Osteocyte (in vitro differentiated cells): ENCODE measurements around the gene OR4K1. TPM values are rescaled to one million over a fixed set of nuclear protein-coding genes. Genes with fewer than 3 reads are reported as not detected.

ENCODE experiments used
- DNase-seq: peaks from one replicate; pipeline ENCODE4 v3.0.0; 2021; ENCODE audit warnings: mixed read lengths; ENCODE audit not compliant: unreplicated experiment; ENCODE audit errors: extremely low spot score
- H3K27ac Mint-ChIP-seq: one replicate; pipeline ENCODE4 v1.8.0; 2021; ENCODE audit warnings: mild to moderate bottlenecking, mixed read lengths; ENCODE audit not compliant: unreplicated experiment
- H3K27me3 Mint-ChIP-seq: one replicate; pipeline ENCODE4 v1.8.0; 2021; ENCODE audit warnings: mixed read lengths; ENCODE audit not compliant: unreplicated experiment
- H3K36me3 Mint-ChIP-seq: one replicate; pipeline ENCODE4 v1.8.0; 2021; ENCODE audit warnings: mixed read lengths; ENCODE audit not compliant: unreplicated experiment
- H3K4me1 Mint-ChIP-seq: one replicate; pipeline ENCODE4 v1.8.0; 2021; ENCODE audit warnings: mixed read lengths; ENCODE audit not compliant: unreplicated experiment
- H3K4me3 Mint-ChIP-seq: one replicate; pipeline ENCODE4 v1.8.0; 2021; ENCODE audit warnings: mild to moderate bottlenecking, moderate library complexity, mixed read lengths; ENCODE audit not compliant: unreplicated experiment
- H3K9me3 Mint-ChIP-seq: one replicate; pipeline ENCODE4 v1.8.0; 2021; ENCODE audit warnings: mixed read lengths; ENCODE audit not compliant: unreplicated experiment
- CTCF ChIP-seq: fragments of 200-600 bp; sonication (generic); IDR thresholded peaks from 2 replicates; pipeline ENCODE4 v1.5.0; 2021; ENCODE audit warnings: antibody characterized with exemption, mild to moderate bottlenecking, moderate library complexity
- total RNA-seq: library from RNA; stranded (reverse); gene quantifications from 2 replicates; pipeline ENCODE4 v1.2.1, GENCODE V29; 2021

The OR4K1 gene
- total RNA-seq, 1 donor from 2014 or later, result not detected

- DNase-seq, result no peak
- peaks cover 63% of the 10 kb centered on the region for H3K9me3 Mint-ChIP-seq
These were observed 19.6 kb upstream of the OR4K1 start for GRCh38 chr14:19911114-19911513.

DNA sequence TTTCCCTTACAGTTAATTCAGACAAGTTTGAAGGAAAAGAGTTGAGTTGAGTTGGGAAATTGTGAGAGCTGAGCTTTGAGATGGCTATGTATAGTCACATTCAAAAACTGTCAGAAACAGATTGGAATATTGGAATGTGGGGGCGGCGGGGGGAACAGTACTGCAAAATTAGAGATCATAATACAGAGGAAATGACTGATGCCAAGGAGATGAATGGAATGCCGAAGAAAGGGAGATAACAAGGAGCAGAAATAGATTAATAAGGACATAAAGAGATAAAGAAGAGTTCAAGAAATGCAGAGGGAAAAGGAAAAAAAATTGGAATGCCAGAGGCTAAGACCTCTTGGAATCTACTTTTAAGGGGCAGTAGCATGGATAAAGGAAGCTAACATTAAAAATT lies 13.5 kb upstream of the OR4K1 start:
- Mint-ChIP-seq H3K27ac (no peak overlapping the region), H3K4me3 (no peak overlapping the region), H3K4me1 (no peaks in the 10 kb centered on the region), H3K27me3 (no peaks in the 10 kb centered on the region), H3K36me3 (no peaks in the 10 kb centered on the region), H3K9me3 (peaks cover 14% of the 10 kb centered on the region)
- TF ChIP-seq CTCF, result no peak
- no peak for DNase-seq

More at GRCh38 chr14:19911114-19911513, 19.6 kb upstream of the OR4K1 start:
- H3K4me3 Mint-ChIP-seq, result no peak overlapping the region
- TF ChIP-seq CTCF, result no peak
- H3K27ac Mint-ChIP-seq, result no peak overlapping the region
- no peaks in the 10 kb centered on the region for H3K27me3 Mint-ChIP-seq
- no peaks in the 10 kb centered on the region for H3K4me1 Mint-ChIP-seq
- no peaks in the 10 kb centered on the region for H3K36me3 Mint-ChIP-seq

DNA sequence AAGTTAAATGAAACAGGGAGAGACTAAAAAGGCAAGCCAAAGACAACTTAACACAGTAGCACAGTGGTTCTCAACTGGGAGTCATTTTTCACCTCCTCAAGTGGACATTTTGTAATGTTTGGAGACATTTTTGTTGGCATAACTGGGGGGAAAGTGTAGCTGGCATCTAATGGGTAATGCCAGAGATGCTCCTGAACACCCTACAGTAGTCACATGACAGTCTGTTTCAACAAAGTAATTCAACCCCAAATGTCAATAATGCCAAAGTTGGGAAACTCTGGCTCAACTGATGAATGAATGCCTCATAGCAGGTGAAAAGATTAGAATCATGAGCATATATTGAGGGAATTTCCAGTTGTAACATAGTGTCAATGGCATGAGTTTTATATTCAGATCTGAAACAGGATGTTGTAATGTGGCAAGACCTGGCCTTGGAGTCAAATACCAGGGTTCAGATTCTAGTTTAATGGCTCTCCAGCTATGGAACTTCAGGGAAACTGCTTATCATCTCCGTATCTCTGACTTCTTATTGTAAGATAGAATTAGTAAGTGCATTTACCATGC lies 12.7 kb upstream of the OR4K1 start:
- Mint-ChIP-seq H3K36me3 (no peaks in the 10 kb centered on the region), H3K9me3 (peaks cover 7% of the 10 kb centered on the region), H3K4me3 (no peak overlapping the region), H3K27ac (no peak overlapping the region), H3K4me1 (no peaks in the 10 kb centered on the region), H3K27me3 (no peaks in the 10 kb centered on the region)
- no peak for TF ChIP-seq CTCF
- no peak for DNase-seq

DNA sequence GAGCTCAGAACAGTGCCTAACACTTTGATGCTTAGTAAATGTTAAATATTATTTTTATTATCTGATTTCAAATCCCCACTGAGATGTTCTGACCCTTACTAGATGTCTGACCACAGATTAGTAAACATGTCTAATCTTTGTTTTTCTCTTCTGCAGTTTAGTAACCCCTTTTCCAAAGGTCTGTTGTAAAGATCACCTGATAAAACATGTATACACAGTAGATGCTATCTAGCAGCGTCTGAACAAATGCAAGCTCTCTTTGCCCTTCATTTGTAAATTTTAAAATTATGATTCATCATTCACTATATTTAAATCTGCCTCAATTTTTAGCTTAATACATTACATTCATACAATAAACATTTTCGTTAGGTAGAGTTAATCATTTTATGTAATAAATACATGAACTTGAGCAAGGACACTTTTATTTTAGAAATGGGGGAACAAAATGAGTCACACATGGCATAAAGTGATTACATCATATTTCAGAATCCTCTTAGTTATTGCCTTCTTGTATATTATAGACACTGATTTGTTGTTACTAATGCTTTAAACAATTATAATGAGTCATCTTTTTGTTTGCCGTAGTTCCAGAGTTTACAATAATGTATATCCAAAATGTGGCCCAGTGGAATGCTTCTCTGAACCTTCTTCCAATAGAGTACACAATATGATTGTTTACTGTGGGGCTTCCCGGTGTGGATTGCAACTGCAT lies 12.0 kb upstream of the OR4K1 start:
- DNase-seq, result no peak
- no peak overlapping the region for H3K27ac Mint-ChIP-seq
- H3K27me3 Mint-ChIP-seq, result no peaks in the 10 kb centered on the region
- no peaks in the 10 kb centered on the region for H3K36me3 Mint-ChIP-seq
- peaks cover under 1% of the 10 kb centered on the region for H3K9me3 Mint-ChIP-seq
- no peak overlapping the region for H3K4me3 Mint-ChIP-seq
- no peaks in the 10 kb centered on the region for H3K4me1 Mint-ChIP-seq
- no peak for TF ChIP-seq CTCF

- Mint-ChIP-seq H3K27ac (no peak within 1 kb of the TSS), H3K36me3 (no peaks in the 10 kb centered on the region), H3K9me3 (no peaks in the 10 kb centered on the region), H3K27me3 (no peaks in the 10 kb centered on the region), H3K4me3 (no peak within 1 kb of the TSS), H3K4me1 (no peaks in the 10 kb centered on the region)
- no peak for DNase-seq
- TF ChIP-seq CTCF, result no peak
These were observed 10.6 kb upstream of the OR4K1 start, which contains the start of gene OR4K5 for GRCh38 chr14:19920021-19920657. TSS of gene OR4K5 (plus strand) at chr14:19920607. CDS start at chr14:19920607, 0 bp downstream.
